Neuronal stem cell (in vitro differentiated cells): ENCODE measurements around the gene CIAO1.

ENCODE experiments used
- DNase-seq: peaks from one replicate; pipeline ENCODE4 v3.0.0-alpha.2; 2013; ENCODE audit warnings: low spot score
- H2AFZ ChIP-seq: one replicate; pipeline ENCODE4 v1.6.1; 2013; ENCODE audit warnings: mild to moderate bottlenecking, low read length, inconsistent platforms
- H2AK5ac ChIP-seq: 2 replicates; pipeline ENCODE4 v1.6.1; 2013; ENCODE audit warnings: low read depth, mild to moderate bottlenecking, inconsistent platforms, low read length, moderate library complexity, mixed read lengths
- H2BK120ac ChIP-seq: 2 replicates; pipeline ENCODE4 v1.6.1; 2013; ENCODE audit warnings: low read depth, mild to moderate bottlenecking, inconsistent platforms, low read length, moderate library complexity, mixed read lengths
- H2BK12ac ChIP-seq: one replicate; pipeline ENCODE4 v1.6.1; 2013; ENCODE audit warnings: low read length, inconsistent platforms
- H2BK15ac ChIP-seq: 2 replicates; pipeline ENCODE4 v1.6.1; 2013; ENCODE audit warnings: mild to moderate bottlenecking, low read length, inconsistent platforms, mixed read lengths
- H2BK5ac ChIP-seq: one replicate; pipeline ENCODE4 v1.6.1; 2013; ENCODE audit warnings: inconsistent platforms, mild to moderate bottlenecking, low read length, moderate library complexity
- H3K14ac ChIP-seq: one replicate; pipeline ENCODE4 v1.6.1; 2013; ENCODE audit warnings: low read length, inconsistent platforms
- H3K18ac ChIP-seq: 2 replicates; pipeline ENCODE4 v1.6.1; 2013; ENCODE audit warnings: low read length, inconsistent platforms
- H3K23ac ChIP-seq: 2 replicates; pipeline ENCODE4 v1.6.1; 2013; ENCODE audit warnings: low read depth, mild to moderate bottlenecking, mixed read lengths, low read length, inconsistent platforms; ENCODE audit not compliant: poor library complexity
- H3K27ac ChIP-seq: replicated peaks from 3 replicates; pipeline ENCODE4 v1.5.1; 2013; ENCODE audit warnings: low read length, inconsistent platforms
- H3K27me3 ChIP-seq, 3 experiments: 2 replicates each; pipeline ENCODE4 v1.6.1; 2013; ENCODE audit warnings: low read length in 3 of 3, mild to moderate bottlenecking in 2 of 3, inconsistent platforms in 1 of 3, low read depth in 1 of 3, mixed read lengths in 1 of 3, moderate library complexity in 1 of 3; ENCODE audit not compliant: control insufficient read depth in 3 of 3, insufficient read depth in 3 of 3
- H3K36me3 ChIP-seq, 2 donors: replicated peaks in 1 of 2; 2 replicates each; pipeline ENCODE4 v1.6.1; 2013; ENCODE audit warnings: low read length in 2 of 2; ENCODE audit not compliant: control insufficient read depth in 2 of 2, insufficient read depth in 2 of 2
- H3K4ac ChIP-seq: 2 replicates; pipeline ENCODE4 v1.6.1; 2013; ENCODE audit warnings: inconsistent platforms, mild to moderate bottlenecking, low read length, moderate library complexity
- H3K4me1 ChIP-seq, 2 donors: 1 replicate in 1 of 2; 2 replicates in 1 of 2; pipeline ENCODE4 v1.6.1; 2013; ENCODE audit warnings: low read length in 2 of 2, low read depth in 1 of 2; ENCODE audit not compliant: control insufficient read depth in 2 of 2, insufficient read depth in 1 of 2
- H3K4me2 ChIP-seq: one replicate; pipeline ENCODE4 v1.6.1; 2013; ENCODE audit warnings: mild to moderate bottlenecking, low read length, inconsistent platforms; ENCODE audit not compliant: insufficient read depth, poor library complexity, severe bottlenecking
- H3K4me3 ChIP-seq, 2 donors: 2 replicates each; pipeline ENCODE4 v1.5.1; 2013; ENCODE audit warnings: low read length in 2 of 2, mild to moderate bottlenecking in 2 of 2, inconsistent platforms in 1 of 2, moderate library complexity in 1 of 2
- H3K79me1 ChIP-seq: one replicate; pipeline ENCODE4 v1.6.1; 2013; ENCODE audit warnings: low read depth, mild to moderate bottlenecking, inconsistent platforms, low read length, moderate library complexity
- H3K9ac ChIP-seq: one replicate; pipeline ENCODE4 v1.6.1; 2013; ENCODE audit warnings: mild to moderate bottlenecking, low read depth, low read length, inconsistent platforms; ENCODE audit not compliant: poor library complexity
- H3K9me3 ChIP-seq, 2 donors: replicated peaks in 1 of 2; 2 replicates each; pipeline versions ENCODE3 to v1.6.1; 2013; ENCODE audit warnings: low read length in 2 of 2, mild to moderate bottlenecking in 2 of 2, inconsistent platforms in 1 of 2, low read depth in 1 of 2, mixed read lengths in 1 of 2, moderate library complexity in 1 of 2; ENCODE audit not compliant: control insufficient read depth in 2 of 2, insufficient read depth in 1 of 2
- H4K8ac ChIP-seq: one replicate; pipeline ENCODE4 v1.6.1; 2013; ENCODE audit warnings: low read depth, mild to moderate bottlenecking, inconsistent platforms, low read length, moderate library complexity
- H4K91ac ChIP-seq: one replicate; pipeline ENCODE4 v1.6.1; 2013; ENCODE audit warnings: low read length, low read depth, mild to moderate bottlenecking, inconsistent platforms; ENCODE audit not compliant: poor library complexity
- WGBS, 2 donors: extraction: QIAGEN DNeasy Blood & Tissue Kit; methylation state at CpG; one replicate each; pipeline ENCODE4 v1.1.7; 2013; ENCODE audit warnings: missing lambda C conversion rate in 2 of 2, mixed read lengths in 1 of 2; ENCODE audit not compliant: insufficient read length in 2 of 2, insufficient replicate concordance in 1 of 2; ENCODE audit errors: extremely low coverage in 2 of 2; 5-methylcytosine and 5-hydroxymethylcytosine counted together

Gene CIAO1

DNA sequence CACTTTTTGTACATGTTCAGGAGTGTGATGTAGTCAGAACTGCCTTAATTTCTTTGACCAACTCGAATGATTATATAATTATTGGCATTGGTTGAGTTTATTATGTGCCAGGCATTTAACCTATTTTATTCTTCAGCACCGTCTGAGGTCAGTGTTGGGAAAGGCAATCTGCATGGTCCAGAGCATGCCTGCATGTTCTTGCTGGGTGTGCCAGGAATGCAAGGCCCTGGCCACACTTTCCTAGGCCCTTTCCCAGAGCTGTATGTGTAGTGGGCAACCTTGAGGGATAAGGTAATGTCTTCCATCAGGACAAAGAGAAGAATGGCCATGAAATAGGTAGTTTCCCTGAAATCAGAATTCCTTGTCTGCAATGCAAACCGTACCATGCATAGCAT lies 49.0 kb downstream of the CIAO1 start:
- no peak overlapping the region for H3K4ac ChIP-seq
- H2BK12ac ChIP-seq: no peak overlapping the region
- no peaks in the 10 kb centered on the region for H3K27me3 ChIP-seq
- H4K91ac ChIP-seq: no peak overlapping the region
- no peak overlapping the region for H2AK5ac ChIP-seq
- no peak overlapping the region for H3K14ac ChIP-seq
- no peak overlapping the region for H3K27ac ChIP-seq
- H3K79me1 ChIP-seq: no peaks in the 10 kb centered on the region
- H3K18ac ChIP-seq: no peak overlapping the region
- WGBS, 2 donors: no CpG with 5 or more reads among the region's 3 CpGs
- H2BK15ac ChIP-seq: no peak overlapping the region
- H3K23ac ChIP-seq: no peak overlapping the region
- H3K9ac ChIP-seq: no peak overlapping the region
- no peak for DNase-seq
- H3K4me3 ChIP-seq: no peak overlapping the region
- no peak overlapping the region for H3K4me2 ChIP-seq
- H4K8ac ChIP-seq: no peak overlapping the region
- H3K36me3 ChIP-seq: no peaks in the 10 kb centered on the region
- H2BK5ac ChIP-seq: no peak overlapping the region
- H2BK120ac ChIP-seq: no peak overlapping the region
- peaks cover 4 to 13% of the 10 kb centered on the region in 2 donors for H3K4me1 ChIP-seq
- peaks cover 0 to 2% of the 10 kb centered on the region in 2 donors for H3K9me3 ChIP-seq
- H2AFZ ChIP-seq: peak overlapping the region; percentile 80

DNA sequence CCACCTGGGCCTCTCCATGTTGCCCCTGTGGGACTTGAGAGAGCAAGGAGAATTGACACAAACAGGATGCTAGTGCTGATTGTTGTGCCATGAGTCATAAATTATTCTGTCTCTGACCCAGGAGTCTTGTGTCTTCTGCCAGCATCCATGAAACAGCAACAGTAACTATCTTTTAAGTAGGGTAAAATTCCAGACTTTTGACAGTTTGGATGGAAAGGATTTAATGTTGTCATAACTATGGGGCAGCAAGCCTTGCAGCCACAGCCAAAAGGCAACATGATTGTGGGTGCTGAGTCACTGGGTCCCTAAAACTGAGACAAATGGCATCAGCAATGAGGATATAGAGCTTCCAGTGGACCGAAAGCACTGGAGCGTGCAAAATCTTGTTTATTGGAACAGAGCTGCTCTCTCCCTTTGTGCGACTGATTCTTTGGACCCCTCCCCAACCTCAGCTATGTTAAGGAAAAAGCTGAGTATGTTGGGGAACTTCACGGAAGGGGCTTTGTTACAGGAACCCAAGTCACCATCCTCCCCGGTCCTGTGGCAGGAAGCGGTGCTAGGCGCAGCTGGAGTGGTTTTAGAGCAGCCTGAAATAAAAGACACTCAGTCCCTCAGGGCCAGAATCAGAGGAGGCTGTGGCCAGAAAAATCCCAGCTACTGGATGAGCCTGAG lies 49.5 kb downstream of the CIAO1 start:
- no peak overlapping the region for H3K4ac ChIP-seq
- peak overlapping the region; percentile 80 for H2AFZ ChIP-seq
- H4K8ac ChIP-seq: no peak overlapping the region
- whole genome bisulfite sequencing, 2 donors: no CpG with 5 or more reads among the region's 7 CpGs
- no peak overlapping the region for H3K18ac ChIP-seq
- no peak overlapping the region for H3K4me2 ChIP-seq
- H2AK5ac ChIP-seq: no peak overlapping the region
- no peak overlapping the region for H2BK120ac ChIP-seq
- no peak overlapping the region for H2BK12ac ChIP-seq
- H3K36me3 ChIP-seq: no peaks in the 10 kb centered on the region
- H3K14ac ChIP-seq: no peak overlapping the region
- H3K27me3 ChIP-seq: peaks cover 0 to 2% (median 0%) of the 10 kb centered on the region in 3 experiments
- H3K4me3 ChIP-seq: peak overlapping the region in 1 of 2 donors; percentile 13
- H2BK15ac ChIP-seq: no peak overlapping the region
- peak overlapping the region; percentile 23 for H3K27ac ChIP-seq
- no peak for DNase-seq
- no peak overlapping the region for H3K23ac ChIP-seq
- no peak overlapping the region for H4K91ac ChIP-seq
- H3K4me1 ChIP-seq: peaks cover 4 to 15% of the 10 kb centered on the region in 2 donors
- H3K9ac ChIP-seq: no peak overlapping the region
- H2BK5ac ChIP-seq: no peak overlapping the region
- H3K79me1 ChIP-seq: no peaks in the 10 kb centered on the region
- H3K9me3 ChIP-seq: peaks cover 0 to 2% of the 10 kb centered on the region in 2 donors

DNA sequence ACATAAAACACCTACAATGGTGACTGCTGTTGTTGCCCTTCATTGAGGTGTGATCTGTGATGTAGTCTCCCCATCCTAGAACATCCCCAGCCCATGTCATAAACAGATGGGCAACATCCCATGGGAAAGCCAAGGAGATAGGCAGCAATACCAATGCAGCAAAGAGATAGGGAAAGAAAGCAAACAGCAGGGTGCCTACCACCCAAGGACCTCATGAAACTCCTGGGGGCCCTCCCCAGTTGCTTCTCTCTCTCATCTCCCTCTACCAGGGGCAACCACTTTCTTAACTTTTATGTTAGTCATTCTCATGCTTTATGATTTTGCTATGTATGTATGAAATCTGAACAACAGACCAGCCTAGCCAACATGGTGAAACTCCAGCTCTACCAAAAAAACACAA lies 51.0 kb downstream of the CIAO1 start:
- no peak overlapping the region for H2BK5ac ChIP-seq
- no peak for DNase-seq
- no peak overlapping the region for H2AK5ac ChIP-seq
- H3K27ac ChIP-seq: no peak overlapping the region
- no peak overlapping the region for H3K9ac ChIP-seq
- H3K36me3 ChIP-seq: no peaks in the 10 kb centered on the region
- H2AFZ ChIP-seq: no peak overlapping the region
- H3K4me1 ChIP-seq: peaks cover 8 to 17% of the 10 kb centered on the region in 2 donors
- no peak overlapping the region for H3K14ac ChIP-seq
- H3K23ac ChIP-seq: no peak overlapping the region
- H3K4me2 ChIP-seq: no peak overlapping the region
- no peak overlapping the region for H2BK120ac ChIP-seq
- H2BK12ac ChIP-seq: no peak overlapping the region
- H4K91ac ChIP-seq: no peak overlapping the region
- no peak overlapping the region for H3K4ac ChIP-seq
- H4K8ac ChIP-seq: no peak overlapping the region
- H2BK15ac ChIP-seq: no peak overlapping the region
- H3K79me1 ChIP-seq: no peaks in the 10 kb centered on the region
- peaks cover 0 to 14% (median 0%) of the 10 kb centered on the region in 3 experiments for H3K27me3 ChIP-seq
- no peak overlapping the region for H3K18ac ChIP-seq
- H3K4me3 ChIP-seq: no peak overlapping the region
- H3K9me3 ChIP-seq: peaks cover 0 to 2% of the 10 kb centered on the region in 2 donors

DNA sequence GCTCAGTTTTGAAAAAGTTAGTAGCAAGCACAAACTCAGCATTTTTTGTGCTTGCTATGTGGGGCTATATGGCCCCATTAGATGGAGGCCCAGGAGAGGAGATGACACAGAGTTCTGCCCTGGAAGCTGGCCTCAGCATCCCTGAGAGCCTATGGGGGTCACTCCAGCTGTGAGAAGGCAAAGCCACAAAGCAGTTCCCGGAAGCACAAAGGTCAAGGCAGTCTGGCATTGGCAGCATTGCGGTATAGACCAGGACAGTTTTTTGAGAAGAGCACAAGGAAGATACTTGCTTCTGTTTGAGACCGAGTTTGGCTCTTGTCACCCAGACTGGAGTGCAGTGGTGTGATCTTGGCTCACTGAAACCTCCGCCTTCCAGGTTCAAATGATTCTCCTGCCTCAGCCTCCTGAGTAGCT lies 51.6 kb downstream of the CIAO1 start:
- H2AK5ac ChIP-seq: no peak overlapping the region
- H2AFZ ChIP-seq: no peak overlapping the region
- DNase-seq: no peak
- no CpG with 5 or more reads among the region's 4 CpGs for WGBS, 2 donors
- no peak overlapping the region for H4K91ac ChIP-seq
- no peak overlapping the region for H3K18ac ChIP-seq
- no peak overlapping the region for H3K27ac ChIP-seq
- H3K4ac ChIP-seq: no peak overlapping the region
- no peak overlapping the region for H2BK120ac ChIP-seq
- H2BK12ac ChIP-seq: no peak overlapping the region
- H3K4me1 ChIP-seq: peaks cover 8 to 17% of the 10 kb centered on the region in 2 donors
- no peaks in the 10 kb centered on the region for H3K36me3 ChIP-seq
- H3K4me3 ChIP-seq: no peak overlapping the region
- H2BK15ac ChIP-seq: no peak overlapping the region
- H3K14ac ChIP-seq: no peak overlapping the region
- H3K79me1 ChIP-seq: no peaks in the 10 kb centered on the region
- H3K9me3 ChIP-seq: peaks cover 0 to 2% of the 10 kb centered on the region in 2 donors
- H3K23ac ChIP-seq: no peak overlapping the region
- no peak overlapping the region for H3K9ac ChIP-seq
- H3K27me3 ChIP-seq: peaks cover 0 to 15% (median 0%) of the 10 kb centered on the region in 3 experiments
- no peak overlapping the region for H2BK5ac ChIP-seq
- no peak overlapping the region for H3K4me2 ChIP-seq
- H4K8ac ChIP-seq: no peak overlapping the region
